HCT116 (cell line): ENCODE measurements around the gene ATXN7L1. TPM values are rescaled to one million over a fixed set of nuclear protein-coding genes. Genes with fewer than 3 reads are reported as not detected.

ENCODE experiments used
- ATAC-seq: fragments of 200-7000 bp; cut with Tn5 transposase; 2 replicates; pipeline ENCODE4 v1.9.1; 2020; ENCODE audit warnings: mild to moderate bottlenecking, moderate library complexity
- BruUV-seq: library from RNA; stranded (reverse); fragments of 400-500 nt; replicated peaks from 2 replicates; lab custom pipeline; 2021; lab: Mats Ljungman, UMichigan
- CTCF ChIA-PET: fragments of 300-600 bp; sonication (Branson Sonifier 250); formaldehyde crosslinking; loops from one replicate; lab custom pipeline; 2021; ENCODE audit warnings: antibody characterized with exemption; lab: Charles Lee
- POLR2A ChIA-PET: fragments of 300-600, 350-600 bp; sonication (Branson Sonifier 250); formaldehyde crosslinking; loops from one replicate; lab custom pipeline; 2021; ENCODE audit warnings: antibody characterized with exemption; lab: Charles Lee
- RAD21 ChIA-PET, 2 experiments: fragments of 300-600 bp; sonication (Branson Sonifier 250); formaldehyde crosslinking; loops; one replicate each; lab custom pipeline; 2023; ENCODE audit warnings: low total read pairs in 2 of 2; ENCODE audit not compliant: uncharacterized antibody in 2 of 2, unreplicated experiment in 2 of 2, low non-redundant PET in 1 of 2; lab: Charles Lee
- DNase-seq: peaks from one replicate; pipeline ENCODE4 v3.0.0-alpha.2; 2010; ENCODE audit warnings: low read depth, low spot score
- H2AFZ ChIP-seq: fragments of 200-600 bp; shearing (Covaris generic), sonication (generic); 2 replicates; pipeline ENCODE4 v1.6.1; 2017; ENCODE audit warnings: low read depth, mixed run types, mixed read lengths, antibody characterized with exemption, low read length; ENCODE audit not compliant: poor library complexity, severe bottlenecking
- H3K27ac ChIP-seq: 2 replicates; pipeline ENCODE4 v1.5.1; 2012; ENCODE audit warnings: low read depth, low read length
- H3K27me3 ChIP-seq: fragments of 200-600 bp; sonication (generic); 2 replicates; pipeline ENCODE4 v1.6.1; 2016; ENCODE audit warnings: mixed run types, low read length, mixed read lengths; ENCODE audit not compliant: insufficient read depth
- H3K36me3 ChIP-seq, 2 experiments: fragments of 200-500 bp in 1 of 2; fragments of 200-600 bp in 1 of 2; sonication (Bioruptor generic) in 1 of 2; sonication (generic) in 1 of 2; 2 replicates each; pipeline versions ENCODE4 v1.5.1 to v1.6.1; 2014 to 2016; ENCODE audit warnings: low read length in 2 of 2, inconsistent platforms in 1 of 2, mixed read lengths in 1 of 2, mixed run types in 1 of 2; ENCODE audit not compliant: insufficient read depth in 2 of 2, control insufficient read depth in 1 of 2
- H3K4me1 ChIP-seq, 2 experiments: fragments of 200-600 bp in 1 of 2; sonication (generic) in 1 of 2; 2 replicates each; pipeline versions ENCODE4 v1.5.1 to v1.6.1; 2012 to 2017; ENCODE audit warnings: low read length in 2 of 2, inconsistent platforms in 1 of 2, mild to moderate bottlenecking in 1 of 2, mixed read lengths in 1 of 2, mixed run types in 1 of 2, moderate library complexity in 1 of 2; ENCODE audit not compliant: insufficient read depth in 2 of 2, control insufficient read depth in 1 of 2
- H3K4me2 ChIP-seq: fragments of 200-600 bp; sonication (generic); 2 replicates; pipeline ENCODE4 v1.6.1; 2017; ENCODE audit warnings: mixed run types, low read length, mixed read lengths
- H3K4me3 ChIP-seq, 2 experiments: fragments of 200-600 bp in 1 of 2; sonication (generic) in 1 of 2; replicated peaks in 1 of 2; 2 replicates each; pipeline ENCODE4 v1.5.1; 2011 to 2016; ENCODE audit warnings: low read length in 2 of 2, control low read depth in 1 of 2, low read depth in 1 of 2, mild to moderate bottlenecking in 1 of 2, mixed read lengths in 1 of 2, mixed run types in 1 of 2
- H3K79me2 ChIP-seq: fragments of 200-600 bp; sonication (generic); 2 replicates; pipeline ENCODE4 v1.6.1; 2017; ENCODE audit warnings: mild to moderate bottlenecking, mixed run types, low read length, moderate library complexity, mixed read lengths; ENCODE audit not compliant: insufficient read depth
- H3K9ac ChIP-seq: fragments of 200-600 bp; sonication (generic); 2 replicates; pipeline ENCODE4 v1.6.1; 2016; ENCODE audit warnings: low read length, mixed read lengths
- H3K9me2 ChIP-seq: fragments of 200-600 bp; sonication (generic), shearing (Covaris generic); 2 replicates; pipeline ENCODE4 v1.6.1; 2017; ENCODE audit warnings: mixed run types, mild to moderate bottlenecking, moderate library complexity; ENCODE audit not compliant: insufficient read depth
- H3K9me3 ChIP-seq, 2 experiments: fragments of 200-500 bp in 1 of 2; fragments of 200-600 bp in 1 of 2; sonication (Bioruptor generic) in 1 of 2; sonication (generic) in 1 of 2; 2 replicates each; pipeline ENCODE4 v1.6.1; 2014 to 2017; ENCODE audit warnings: low read length in 2 of 2, mixed read lengths in 2 of 2, inconsistent platforms in 1 of 2, low read depth in 1 of 2, mild to moderate bottlenecking in 1 of 2, mixed run types in 1 of 2, moderate library complexity in 1 of 2; ENCODE audit not compliant: control insufficient read depth in 1 of 2, insufficient read depth in 1 of 2
- H4K20me1 ChIP-seq: fragments of 200-600 bp; sonication (generic), shearing (Covaris generic); 2 replicates; pipeline ENCODE4 v1.6.1; 2017; ENCODE audit warnings: mixed run types, mild to moderate bottlenecking, moderate library complexity; ENCODE audit not compliant: insufficient read depth
- ATF3 ChIP-seq: IDR thresholded peaks from 2 replicates; pipeline ENCODE4 v1.6.1; 2012
- CBX3 ChIP-seq: IDR thresholded peaks from 2 replicates; pipeline ENCODE4 v1.6.1; 2012; ENCODE audit warnings: low read depth
- EGR1 ChIP-seq: IDR thresholded peaks from 2 replicates; pipeline ENCODE4 v1.6.1; 2012; ENCODE audit warnings: low read depth
- ELF1 ChIP-seq: IDR thresholded peaks from 2 replicates; pipeline ENCODE4 v1.6.1; 2012; ENCODE audit warnings: low read depth, borderline replicate concordance
- EZH2 ChIP-seq: fragments of 200-600 bp; sonication (generic); IDR thresholded peaks from 2 replicates; pipeline ENCODE4 v1.6.1; 2017; ENCODE audit warnings: antibody characterized with exemption, mixed run types
- FOSL1 ChIP-seq: IDR thresholded peaks from 2 replicates; pipeline ENCODE4 v1.6.1; 2012; ENCODE audit warnings: low read depth
- JUND ChIP-seq: IDR thresholded peaks from 2 replicates; pipeline ENCODE4 v1.6.1; 2012
- MAX ChIP-seq: IDR thresholded peaks from 2 replicates; pipeline ENCODE4 v1.6.1; 2012
- POLR2AphosphoS5 ChIP-seq: IDR thresholded peaks from 2 replicates; pipeline ENCODE4 v1.6.1; 2011; ENCODE audit warnings: mild to moderate bottlenecking, low read depth, low read length, moderate library complexity
- RAD21 ChIP-seq: IDR thresholded peaks from 2 replicates; pipeline ENCODE4 v1.6.1; 2012; ENCODE audit warnings: low read depth, mild to moderate bottlenecking
- SIN3A ChIP-seq: IDR thresholded peaks from 2 replicates; pipeline ENCODE4 v1.6.1; 2012; ENCODE audit warnings: low read depth
- SRF ChIP-seq: IDR thresholded peaks from 2 replicates; pipeline ENCODE4 v1.6.1; 2012; ENCODE audit warnings: low read depth
- TCF7L2 ChIP-seq: IDR thresholded peaks from 2 replicates; pipeline ENCODE4 v1.7.0; 2011; ENCODE audit warnings: borderline replicate concordance, inconsistent platforms; ENCODE audit not compliant: insufficient read depth, insufficient read length; ENCODE audit errors: extremely low read depth
- YY1 ChIP-seq: IDR thresholded peaks from 2 replicates; pipeline ENCODE4 v1.6.1; 2011; ENCODE audit warnings: low read length, low read depth, moderate library complexity, mild to moderate bottlenecking; ENCODE audit not compliant: insufficient replicate concordance; ENCODE audit errors: extremely low read depth
- ZNF274 ChIP-seq: fragments of 200-500 bp; sonication (Bioruptor generic); IDR thresholded peaks from 2 replicates; pipeline ENCODE4 v1.6.1; 2014; ENCODE audit warnings: mild to moderate bottlenecking, low read depth, low read length, inconsistent platforms
- intact Hi-C: fragments of 100-400 bp; cut with micrococcal nuclease; formaldehyde crosslinking; loops from 2 replicates; pipeline ENCODE4 v1.10.0; 2022
- total RNA-seq: library from RNA; stranded (reverse); gene quantifications from one replicate; pipeline ENCODE4 v1.2.1, GENCODE V29; 2021; ENCODE audit not compliant: unreplicated experiment
- TF ChIP-seq, protein P1 (sequence below), 3 experiments: fragments of 200-600 bp in 1 of 3; sonication (generic) in 1 of 3; IDR thresholded peaks in 2 of 3; conservative IDR thresholded peaks in 1 of 3; 2 replicates each; pipeline ENCODE4 v1.5.1; 2012 to 2017; ENCODE audit warnings: low read depth in 2 of 3, low read length in 2 of 3, antibody characterized with exemption in 1 of 3, borderline replicate concordance in 1 of 3, control low read depth in 1 of 3, mild to moderate bottlenecking in 1 of 3, mixed read lengths in 1 of 3, mixed run types in 1 of 3, moderate library complexity in 1 of 3; ENCODE audit not compliant: insufficient read depth in 1 of 3
- TF ChIP-seq, protein P2 (sequence below): IDR thresholded peaks from 2 replicates; pipeline ENCODE4 v1.6.1; 2011; ENCODE audit warnings: mild to moderate bottlenecking, low read length, moderate library complexity; ENCODE audit not compliant: insufficient replicate concordance; ENCODE audit errors: extremely low read depth

Gene ATXN7L1
- total RNA-seq, 1 experiment from 2014 or later, result 11.5 TPM

- BruUV-seq, result no TSS peak
- Histone ChIP-seq H3K4me3 (no peak overlapping the region), H3K4me1 (no peaks in the 10 kb centered on the region), H3K27ac (no peak overlapping the region), H2AFZ (no peak overlapping the region), H3K4me2 (no peak overlapping the region), H3K9me3 (no peaks in the 10 kb centered on the region), H3K9ac (no peak overlapping the region), H3K36me3 (no peaks in the 10 kb centered on the region), H3K9me2 (no peaks in the 10 kb centered on the region), H3K27me3 (no peaks in the 10 kb centered on the region), H4K20me1 (no peaks in the 10 kb centered on the region), H3K79me2 (no peaks in the 10 kb centered on the region)
- DNase-seq, result no peak
- intact Hi-C loops, result no loop called here
- RAD21 ChIA-PET, result no interaction called here
- no peak for ATAC-seq
- TF ChIP-seq SRF (no peak), POLR2AphosphoS5 (no peak), SIN3A (no peak), YY1 (no peak), ELF1 (no peak), RAD21 (no peak), MAX (no peak), ZNF274 (no peak), CBX3 (no peak), EZH2 (no peak), FOSL1 (no peak), TCF7L2 (no peak), EGR1 (no peak), ATF3 (no peak), JUND (no peak)
- TF ChIP-seq, protein P1, sequence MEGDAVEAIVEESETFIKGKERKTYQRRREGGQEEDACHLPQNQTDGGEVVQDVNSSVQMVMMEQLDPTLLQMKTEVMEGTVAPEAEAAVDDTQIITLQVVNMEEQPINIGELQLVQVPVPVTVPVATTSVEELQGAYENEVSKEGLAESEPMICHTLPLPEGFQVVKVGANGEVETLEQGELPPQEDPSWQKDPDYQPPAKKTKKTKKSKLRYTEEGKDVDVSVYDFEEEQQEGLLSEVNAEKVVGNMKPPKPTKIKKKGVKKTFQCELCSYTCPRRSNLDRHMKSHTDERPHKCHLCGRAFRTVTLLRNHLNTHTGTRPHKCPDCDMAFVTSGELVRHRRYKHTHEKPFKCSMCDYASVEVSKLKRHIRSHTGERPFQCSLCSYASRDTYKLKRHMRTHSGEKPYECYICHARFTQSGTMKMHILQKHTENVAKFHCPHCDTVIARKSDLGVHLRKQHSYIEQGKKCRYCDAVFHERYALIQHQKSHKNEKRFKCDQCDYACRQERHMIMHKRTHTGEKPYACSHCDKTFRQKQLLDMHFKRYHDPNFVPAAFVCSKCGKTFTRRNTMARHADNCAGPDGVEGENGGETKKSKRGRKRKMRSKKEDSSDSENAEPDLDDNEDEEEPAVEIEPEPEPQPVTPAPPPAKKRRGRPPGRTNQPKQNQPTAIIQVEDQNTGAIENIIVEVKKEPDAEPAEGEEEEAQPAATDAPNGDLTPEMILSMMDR (IDR thresholded peaks at IDR 0.05 in 2 of 3, conservative IDR thresholded peaks at IDR 0.05 in 1 of 3; ENCODE audit: borderline replicate concordance in 1 of 3, insufficient read depth in 1 of 3, low read depth in 2 of 3, low read length in 2 of 3), result no peak
- TF ChIP-seq, protein P2, sequence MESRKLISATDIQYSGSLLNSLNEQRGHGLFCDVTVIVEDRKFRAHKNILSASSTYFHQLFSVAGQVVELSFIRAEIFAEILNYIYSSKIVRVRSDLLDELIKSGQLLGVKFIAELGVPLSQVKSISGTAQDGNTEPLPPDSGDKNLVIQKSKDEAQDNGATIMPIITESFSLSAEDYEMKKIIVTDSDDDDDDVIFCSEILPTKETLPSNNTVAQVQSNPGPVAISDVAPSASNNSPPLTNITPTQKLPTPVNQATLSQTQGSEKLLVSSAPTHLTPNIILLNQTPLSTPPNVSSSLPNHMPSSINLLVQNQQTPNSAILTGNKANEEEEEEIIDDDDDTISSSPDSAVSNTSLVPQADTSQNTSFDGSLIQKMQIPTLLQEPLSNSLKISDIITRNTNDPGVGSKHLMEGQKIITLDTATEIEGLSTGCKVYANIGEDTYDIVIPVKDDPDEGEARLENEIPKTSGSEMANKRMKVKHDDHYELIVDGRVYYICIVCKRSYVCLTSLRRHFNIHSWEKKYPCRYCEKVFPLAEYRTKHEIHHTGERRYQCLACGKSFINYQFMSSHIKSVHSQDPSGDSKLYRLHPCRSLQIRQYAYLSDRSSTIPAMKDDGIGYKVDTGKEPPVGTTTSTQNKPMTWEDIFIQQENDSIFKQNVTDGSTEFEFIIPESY, result no peak
- POLR2A ChIA-PET, result no interaction called here
- CTCF ChIA-PET, result no interaction called here
Measured at GRCh38 chr7:105751054-105751453, 125.3 kb downstream of the ATXN7L1 start.
